Aorta (tissue), 5 donors: ENCODE measurements around the gene LDLRAD4. TPM values are rescaled to one million over a fixed set of nuclear protein-coding genes. Genes with fewer than 3 reads are reported as not detected.
"Not testable (repeated sequence)": the region's sequence is repeated elsewhere in the genome, so short reads cannot be mapped to it uniquely, and the experiment has no call there.

Experiments used
- ATAC-seq: fragments of 200-7000 bp; cut with Tn5 transposase; one replicate; pipeline ENCODE4 v1.9.1; 2022; ENCODE audit warnings: moderate library complexity; ENCODE audit not compliant: low FRiP score
- DNase-seq, 2 donors: peaks; one replicate each; pipeline ENCODE4 v3.0.0-alpha.2; 2020
- H3K27ac ChIP-seq, 2 donors: one replicate each; pipeline ENCODE4 v1.5.1; 2013; ENCODE audit warnings: low read length in 2 of 2, mild to moderate bottlenecking in 2 of 2, moderate library complexity in 2 of 2, control low read depth in 1 of 2, inconsistent platforms in 1 of 2, low read depth in 1 of 2
- H3K27me3 ChIP-seq, 2 donors: one replicate each; pipeline ENCODE4 v1.6.1; 2013; ENCODE audit warnings: control low read depth in 1 of 2, low read length in 1 of 2, mild to moderate bottlenecking in 1 of 2, moderate library complexity in 1 of 2; ENCODE audit not compliant: insufficient read depth in 2 of 2, control insufficient read depth in 1 of 2
- H3K36me3 ChIP-seq, 2 donors: one replicate each; pipeline ENCODE4 v1.6.1; 2013; ENCODE audit warnings: control low read depth in 1 of 2, low read length in 1 of 2, mild to moderate bottlenecking in 1 of 2; ENCODE audit not compliant: insufficient read depth in 2 of 2, control insufficient read depth in 1 of 2
- H3K4me1 ChIP-seq, 2 donors: one replicate each; pipeline ENCODE4 v1.6.1; 2013; ENCODE audit warnings: low read length in 2 of 2, control low read depth in 1 of 2, mild to moderate bottlenecking in 1 of 2, moderate library complexity in 1 of 2; ENCODE audit not compliant: insufficient read depth in 2 of 2, control insufficient read depth in 1 of 2
- H3K4me3 ChIP-seq, 2 donors: one replicate each; pipeline ENCODE4 v1.5.1; 2013; ENCODE audit warnings: low read length in 2 of 2, control low read depth in 1 of 2, mild to moderate bottlenecking in 1 of 2
- H3K9me3 ChIP-seq: one replicate; pipeline ENCODE4 v1.6.1; 2013; ENCODE audit warnings: mild to moderate bottlenecking, low read length; ENCODE audit not compliant: control insufficient read depth
- WGBS, 2 donors: extraction: QIAGEN DNeasy Blood & Tissue Kit; methylation state at CpG; one replicate each; pipeline ENCODE4 v1.1.7; 2013; 5-methylcytosine and 5-hydroxymethylcytosine counted together
- intact Hi-C, 2 donors: fragments of 100-400 bp; cut with DNase I; formaldehyde crosslinking; loops; one replicate each; pipeline versions ENCODE4 v1.14.2 to v1.15.0; 2022
- polyA plus RNA-seq, 2 donors: library from polyadenylated mRNA; stranded (reverse); fragments of 200-250 nt; gene quantifications; one replicate each; pipeline ENCODE4 v1.2.3, GENCODE V29; 2013
- total RNA-seq, 2 donors: library from RNA; stranded (reverse); fragmentation: NEBNext Ultra II Directional; extraction: Animal tissue kit (Norgen Biotek cat#: 25700); gene quantifications; one replicate each; pipeline ENCODE4 v1.2.1, GENCODE V29; 2021
- donor health status: healthy with polysubstance abuse.
- donor health status: Bipolar disorder and iron deficiency.
- donor health status: DM: no; HTN: no; CAD: no.
- donor health status: DM: no; HTN: no; CAD: no.
- donor health status: DM: yes; HTN: yes; CAD: no.

The LDLRAD4 gene
- total and polyA plus RNA-seq, 4 donors: 7.0 to 112 (median 36.9) TPM

DNA sequence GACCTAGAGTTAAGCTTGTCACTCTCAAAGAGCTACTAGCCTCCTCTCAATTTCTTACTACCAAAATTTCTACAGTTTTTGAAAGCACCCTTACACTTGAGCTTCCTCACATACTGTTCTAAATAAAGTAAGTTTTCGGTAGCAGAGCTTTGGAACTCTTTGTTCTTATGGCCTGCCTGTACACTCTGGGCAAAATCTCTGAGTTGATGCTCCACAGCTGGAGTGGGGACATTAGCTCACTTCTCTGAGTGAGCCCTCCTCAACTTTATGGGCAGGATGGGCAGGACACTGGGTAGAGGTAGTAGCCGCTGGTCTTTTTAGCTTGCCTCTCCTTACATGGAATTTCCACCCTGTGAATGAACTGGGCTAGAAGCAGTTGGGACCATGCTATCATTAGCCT, 380.0 kb downstream of the LDLRAD4 start:
- no peak for DNase-seq
- Histone ChIP-seq H3K27me3 (no peaks in the 10 kb centered on the region), H3K27ac (no peak overlapping the region), H3K36me3 (peaks cover 0 to 3% of the 10 kb centered on the region in 2 donors), H3K4me3 (no peak overlapping the region), H3K9me3 (no peaks in the 10 kb centered on the region), H3K4me1 (peaks cover 0 to 3% of the 10 kb centered on the region in 2 donors)
- intact Hi-C loops: no loop called here
- ATAC-seq: no peak
- WGBS, 2 donors: 95% methylated on average over 2 of the region's 2 CpGs

DNA sequence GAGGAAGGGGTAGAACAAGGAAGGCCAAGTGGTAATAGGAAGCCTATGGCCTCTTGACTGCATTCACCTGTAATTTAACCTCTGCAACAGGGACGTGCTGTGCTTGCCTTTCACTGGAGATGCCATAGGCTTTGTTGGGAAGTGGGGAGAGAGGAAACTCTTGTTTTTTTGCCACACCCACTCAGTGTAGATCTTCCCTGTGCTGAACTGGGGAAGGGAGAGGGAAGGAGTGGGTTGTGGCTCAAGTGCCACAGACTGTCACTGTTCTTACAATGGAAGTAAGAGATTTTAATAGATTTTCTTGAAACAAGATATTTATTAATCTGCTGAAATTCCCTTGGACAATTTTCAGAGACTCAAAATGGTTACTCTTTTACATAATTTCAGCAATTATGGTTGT, 380.5 kb downstream of the LDLRAD4 start:
- WGBS, 2 donors: 90 to 93% methylated on average over 1 of the region's 1 CpG
- no peak for ATAC-seq
- H3K4me3 ChIP-seq: no peak overlapping the region

GRCh38 chr18:13603304-13604019, 384.9 kb downstream of the LDLRAD4 start:
- H3K4me1 ChIP-seq: peaks cover 0 to 3% of the 10 kb centered on the region in 2 donors
- H3K27me3 ChIP-seq: no peaks in the 10 kb centered on the region
- intact Hi-C loops: loop anchor here in 1 of 2 donors (5.0 kb wide), 1 partner anchor 36 kb away; no protein-coding TSS in a partner anchor
- no peaks in the 10 kb centered on the region for H3K36me3 ChIP-seq
- no peak overlapping the region for H3K27ac ChIP-seq
- ATAC-seq (peak; percentile 11), DNase-seq (no peak)
- H3K4me3 ChIP-seq: no peak overlapping the region
- WGBS, 2 donors: 90 to 91% methylated on average over 14 of the region's 14 CpGs
- H3K9me3 ChIP-seq: no peaks in the 10 kb centered on the region

More for the DNA sequence above, 380.5 kb downstream of the LDLRAD4 start:
- no peaks in the 10 kb centered on the region for H3K27me3 ChIP-seq
- H3K9me3 ChIP-seq: no peaks in the 10 kb centered on the region
- DNase-seq: no peak
- H3K4me1 ChIP-seq: peaks cover 0 to 3% of the 10 kb centered on the region in 2 donors
- intact Hi-C loops: no loop called here
- no peak overlapping the region for H3K27ac ChIP-seq
- H3K36me3 ChIP-seq: peaks cover 0 to 3% of the 10 kb centered on the region in 2 donors

GRCh38 chr18:13604786-13605185, 386.2 kb downstream of the LDLRAD4 start:
- H3K4me1 ChIP-seq: peaks cover 0 to 3% of the 10 kb centered on the region in 2 donors
- no peak overlapping the region for H3K4me3 ChIP-seq
- WGBS, 2 donors: 67 to 74% methylated on average over 7 of the region's 7 CpGs
- intact Hi-C loops: loop anchor here in 1 of 2 donors (5.0 kb wide), 1 partner anchor 37 kb away; no protein-coding TSS in a partner anchor
- DNase-seq: no peak
- no peaks in the 10 kb centered on the region for H3K9me3 ChIP-seq
- H3K27ac ChIP-seq: no peak overlapping the region
- no peaks in the 10 kb centered on the region for H3K36me3 ChIP-seq
- ATAC-seq: no peak
- no peaks in the 10 kb centered on the region for H3K27me3 ChIP-seq

DNA sequence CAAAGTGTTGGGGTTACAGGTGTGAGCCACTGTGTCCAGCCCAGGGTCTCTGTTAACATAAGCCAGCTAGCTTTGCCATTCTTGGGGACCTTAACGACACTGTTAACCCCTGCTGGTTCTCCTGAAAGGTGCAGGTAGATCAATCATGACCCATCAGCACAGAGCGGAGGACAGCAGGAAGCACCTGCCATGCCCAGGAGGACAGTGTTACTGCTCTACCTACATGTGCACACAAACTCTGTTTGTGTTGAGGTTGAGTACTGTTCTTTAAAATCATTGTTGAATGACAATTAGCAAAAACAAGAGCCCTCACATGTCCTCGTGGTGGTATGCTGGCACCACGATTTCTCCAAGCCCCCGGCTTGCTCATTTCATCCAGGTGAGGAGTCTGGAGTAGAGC, 386.9 kb downstream of the LDLRAD4 start:
- DNase-seq (no peak), ATAC-seq (no peak)
- peaks cover 0 to under 1% of the 10 kb centered on the region in 2 donors for H3K4me1 ChIP-seq
- no peak overlapping the region for H3K4me3 ChIP-seq
- H3K36me3 ChIP-seq: no peaks in the 10 kb centered on the region
- intact Hi-C loops: no loop called here
- no peak overlapping the region for H3K27ac ChIP-seq
- H3K9me3 ChIP-seq: no peaks in the 10 kb centered on the region
- 92 to 97% methylated on average over 5 of the region's 5 CpGs for WGBS, 2 donors
- H3K27me3 ChIP-seq: no peaks in the 10 kb centered on the region

- Histone ChIP-seq H3K36me3 (no peaks in the 10 kb centered on the region), H3K27me3 (no peaks in the 10 kb centered on the region), H3K4me1 (no peaks in the 10 kb centered on the region), H3K27ac (no peak overlapping the region), H3K4me3 (no peak overlapping the region), H3K9me3 (no peaks in the 10 kb centered on the region)
- intact Hi-C loops: no loop called here
- 93 to 94% methylated on average over 6 of the region's 6 CpGs for WGBS, 2 donors
- no peak for ATAC-seq
- DNase-seq: no peak
These were observed 387.3 kb downstream of the LDLRAD4 start for GRCh38 chr18:13605901-13606300.

GRCh38 chr18:13606604-13607254, 388.2 kb downstream of the LDLRAD4 start:
- WGBS, 2 donors: 61 to 62% methylated on average over 6 of the region's 6 CpGs

GRCh38 chr18:13608024-13608562, 389.5 kb downstream of the LDLRAD4 start:
- H3K9me3 ChIP-seq, DNase-seq, H3K4me1 ChIP-seq, ATAC-seq, intact Hi-C loops, H3K27me3 ChIP-seq, H3K27ac ChIP-seq, H3K36me3 ChIP-seq, H3K4me3 ChIP-seq: not testable (repeated sequence)
- WGBS, 2 donors: 93 to 97% methylated on average over 10 of the region's 10 CpGs

More at GRCh38 chr18:13606604-13607254, 388.2 kb downstream of the LDLRAD4 start:
- no peaks in the 10 kb centered on the region for H3K27me3 ChIP-seq
- no peak overlapping the region for H3K27ac ChIP-seq
- no peak for DNase-seq
- no peaks in the 10 kb centered on the region for H3K36me3 ChIP-seq
- ATAC-seq: no peak
- H3K9me3 ChIP-seq: no peaks in the 10 kb centered on the region
- no peak overlapping the region for H3K4me3 ChIP-seq
- intact Hi-C loops: no loop called here
- H3K4me1 ChIP-seq: no peaks in the 10 kb centered on the region
